EH (cell line): ENCODE measurements around the gene NFIX.
"Not testable (repeated sequence)": the region's sequence is repeated elsewhere in the genome, so short reads cannot be mapped to it uniquely, and the experiment has no call there.

Experiments used
- DNase-seq: peaks from one replicate; pipeline ENCODE4 v3.0.0-alpha.2; 2015; ENCODE audit warnings: low read depth

NFIX gene

DNA sequence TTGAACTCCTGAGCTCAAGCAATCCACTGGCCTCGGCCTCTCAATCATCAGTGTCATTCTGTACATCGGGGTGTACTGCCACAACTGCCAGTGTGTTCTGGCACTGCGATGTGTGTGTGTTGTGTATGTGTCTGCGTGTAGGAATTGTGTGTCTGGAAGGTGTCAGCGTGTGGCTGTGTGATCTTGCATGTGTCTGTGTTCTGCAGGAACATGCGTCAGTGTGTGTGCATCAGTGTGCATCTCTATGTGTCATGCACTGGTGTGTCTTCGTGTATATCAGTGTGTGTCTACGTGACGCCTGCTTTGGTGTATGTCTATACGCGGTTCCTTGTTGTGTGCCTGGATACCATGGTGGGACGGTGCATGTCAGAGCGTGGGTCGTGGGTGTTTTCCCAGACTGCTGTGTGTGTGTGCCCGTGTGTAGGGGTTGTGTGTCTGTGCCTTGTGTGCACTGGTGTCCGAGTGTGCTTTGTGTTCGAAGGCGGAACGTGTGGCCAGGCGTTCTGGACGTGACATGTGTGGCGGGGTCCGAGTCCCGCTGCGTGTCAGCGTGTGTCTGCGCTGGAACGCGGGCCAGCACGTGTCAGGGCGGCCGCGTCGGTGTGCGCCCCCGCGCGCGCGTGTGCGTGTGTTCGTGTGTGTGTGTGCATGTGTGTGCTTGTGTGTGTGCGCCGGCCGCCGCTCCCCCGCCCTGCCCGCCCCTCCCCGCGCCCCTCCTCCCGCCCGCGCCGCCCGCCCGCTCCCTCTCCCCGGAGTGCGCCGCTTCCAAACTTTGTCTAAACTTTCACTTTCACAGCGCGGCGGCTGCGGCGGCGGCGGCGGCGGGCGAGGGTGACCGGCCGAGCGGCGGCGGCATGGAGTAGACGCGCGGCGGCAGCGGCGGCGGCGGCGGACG is at the start of gene NFIX:
NFIX (plus strand) TSS at position 775 of the 895 bp plus-strand sequence. CDS start 363 bp downstream, outside the sequence.
- DNase-seq: peak; percentile 72

DNA sequence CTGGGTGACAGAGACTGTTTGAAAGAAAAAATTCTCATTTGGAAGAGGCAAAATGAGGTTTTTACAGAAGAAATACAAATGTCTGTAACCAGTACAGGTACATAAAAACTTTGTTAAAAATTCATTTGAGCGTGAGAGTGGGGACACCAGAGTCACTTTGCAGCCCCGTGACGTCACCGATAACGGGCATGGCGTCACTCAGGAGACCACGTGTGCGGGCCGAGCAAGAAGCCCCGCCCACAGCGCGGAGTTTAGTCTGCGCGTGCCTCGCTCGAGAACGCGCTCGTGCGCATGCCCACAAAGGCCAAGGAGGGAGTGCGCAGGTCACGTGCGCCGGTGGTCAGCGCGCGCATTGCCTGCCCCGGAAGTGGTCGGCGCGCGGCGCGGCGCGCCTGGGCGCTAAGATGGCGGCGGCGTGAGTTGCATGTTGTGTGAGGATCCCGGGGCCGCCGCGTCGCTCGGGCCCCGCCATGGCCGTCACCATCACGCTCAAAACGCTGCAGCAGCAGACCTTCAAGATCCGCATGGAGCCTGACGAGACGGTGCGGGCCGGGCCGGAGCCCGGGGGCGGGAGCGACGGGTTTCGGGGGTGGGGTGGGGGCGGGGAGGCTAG is 49.7 kb upstream of the NFIX start, which contains the start of gene RAD23A:
RAD23A (plus strand) TSS at position 384 of the 613 bp plus-strand sequence; CDS start at position 471, 87 bp downstream.
- DNase-seq: peak; percentile 97

DNA sequence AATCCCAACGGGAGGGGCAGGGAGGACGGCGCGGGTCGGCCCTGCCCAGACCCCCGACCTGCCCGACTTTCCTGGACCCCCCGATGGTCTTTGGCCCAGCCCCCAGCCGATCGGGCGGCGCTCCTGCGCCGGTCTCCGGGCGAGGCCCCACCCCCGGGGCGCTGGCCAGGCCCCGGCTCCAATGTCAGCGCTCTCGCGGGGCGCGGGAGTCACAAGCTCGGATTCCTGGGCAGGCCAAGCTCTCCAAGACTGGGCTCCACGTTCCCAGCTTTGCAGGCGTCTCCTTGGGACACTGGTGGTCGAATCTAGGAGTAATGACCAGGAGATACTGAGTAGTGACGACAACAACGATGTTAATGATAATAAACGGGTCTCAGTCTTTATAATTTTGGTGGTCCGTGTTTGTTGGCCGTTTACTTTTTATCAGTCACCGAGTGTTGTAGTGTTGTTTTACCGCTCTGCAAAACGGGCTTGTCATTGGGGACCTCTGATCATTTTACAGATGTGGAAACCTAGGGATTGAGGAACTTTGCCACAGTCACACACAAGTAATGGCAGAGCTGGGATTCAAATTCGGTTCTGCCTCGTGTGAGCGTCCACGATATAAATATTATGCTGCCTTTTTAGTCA is 49.1 kb upstream of the NFIX start:
- peak; percentile 87 for DNase-seq

DNA sequence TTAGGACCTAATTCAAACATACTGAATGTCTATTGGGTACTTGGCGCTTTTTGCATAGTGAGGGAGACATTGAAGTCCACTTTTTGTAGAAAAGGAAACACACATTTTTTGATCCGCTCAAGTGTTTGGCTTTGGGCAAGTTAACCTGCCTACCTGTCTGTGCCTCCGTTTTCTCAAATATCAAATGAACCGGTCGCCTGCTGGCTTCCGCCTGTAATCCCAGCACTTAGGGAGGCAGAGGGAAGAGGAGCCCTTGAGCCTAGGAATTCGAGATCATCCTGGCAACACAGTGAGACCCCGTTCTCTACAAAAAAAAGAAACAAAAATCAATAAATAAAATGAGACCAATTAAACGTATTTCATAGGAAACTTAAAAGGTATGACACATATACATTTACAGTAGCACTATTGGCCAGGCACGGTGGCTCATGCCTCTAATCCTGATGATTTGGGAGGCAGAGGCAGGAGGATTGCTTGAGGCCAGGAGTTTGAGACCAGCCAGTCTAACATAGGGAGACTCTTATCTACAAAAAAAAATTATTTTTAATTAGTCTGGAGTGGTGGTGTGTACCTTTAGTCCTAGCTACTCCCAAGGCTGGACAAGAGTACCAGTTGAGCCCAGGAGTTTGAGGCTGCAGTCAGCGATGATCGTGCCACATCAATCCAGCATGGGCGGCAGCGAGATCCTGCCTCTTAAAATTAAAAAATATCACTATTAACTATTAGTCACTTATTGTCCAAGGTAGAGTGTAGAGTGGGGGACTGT is 48.4 kb upstream of the NFIX start:
- no peak for DNase-seq

DNA sequence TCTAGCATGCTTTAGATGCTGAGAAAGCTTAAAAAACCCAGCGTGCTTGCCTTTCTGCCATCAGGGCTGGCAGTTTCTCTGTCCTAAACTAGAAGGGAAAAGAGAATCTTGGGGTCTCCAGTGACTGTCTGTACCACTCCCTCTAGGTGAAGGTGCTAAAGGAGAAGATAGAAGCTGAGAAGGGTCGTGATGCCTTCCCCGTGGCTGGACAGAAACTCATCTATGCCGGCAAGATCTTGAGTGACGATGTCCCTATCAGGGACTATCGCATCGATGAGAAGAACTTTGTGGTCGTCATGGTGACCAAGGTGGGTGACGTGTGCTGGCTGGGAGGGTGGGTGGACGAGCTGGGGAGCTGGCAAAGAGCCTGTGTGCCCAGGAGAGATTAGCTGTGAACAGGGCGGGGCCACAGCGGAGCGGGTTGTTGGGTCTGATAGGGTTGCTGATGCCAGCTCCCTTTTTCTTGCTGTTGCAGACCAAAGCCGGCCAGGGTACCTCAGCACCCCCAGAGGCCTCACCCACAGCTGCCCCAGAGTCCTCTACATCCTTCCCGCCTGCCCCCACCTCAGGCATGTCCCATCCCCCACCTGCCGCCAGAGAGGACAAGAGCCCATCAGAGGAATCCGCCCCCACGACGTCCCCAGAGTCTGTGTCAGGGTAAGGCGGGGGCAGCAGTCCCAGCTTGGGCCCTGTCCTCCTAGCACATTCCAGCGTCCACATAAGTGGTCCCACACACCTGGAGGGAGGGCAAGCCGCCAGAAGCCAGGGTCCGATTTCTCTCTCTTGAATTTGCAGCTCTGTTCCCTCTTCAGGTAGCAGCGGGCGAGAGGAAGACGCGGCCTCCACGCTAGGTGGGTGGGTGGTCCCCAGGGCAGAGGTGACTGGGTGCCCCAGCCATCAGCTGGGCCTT is 47.3 kb upstream of the NFIX start:
- no peak for DNase-seq

DNA sequence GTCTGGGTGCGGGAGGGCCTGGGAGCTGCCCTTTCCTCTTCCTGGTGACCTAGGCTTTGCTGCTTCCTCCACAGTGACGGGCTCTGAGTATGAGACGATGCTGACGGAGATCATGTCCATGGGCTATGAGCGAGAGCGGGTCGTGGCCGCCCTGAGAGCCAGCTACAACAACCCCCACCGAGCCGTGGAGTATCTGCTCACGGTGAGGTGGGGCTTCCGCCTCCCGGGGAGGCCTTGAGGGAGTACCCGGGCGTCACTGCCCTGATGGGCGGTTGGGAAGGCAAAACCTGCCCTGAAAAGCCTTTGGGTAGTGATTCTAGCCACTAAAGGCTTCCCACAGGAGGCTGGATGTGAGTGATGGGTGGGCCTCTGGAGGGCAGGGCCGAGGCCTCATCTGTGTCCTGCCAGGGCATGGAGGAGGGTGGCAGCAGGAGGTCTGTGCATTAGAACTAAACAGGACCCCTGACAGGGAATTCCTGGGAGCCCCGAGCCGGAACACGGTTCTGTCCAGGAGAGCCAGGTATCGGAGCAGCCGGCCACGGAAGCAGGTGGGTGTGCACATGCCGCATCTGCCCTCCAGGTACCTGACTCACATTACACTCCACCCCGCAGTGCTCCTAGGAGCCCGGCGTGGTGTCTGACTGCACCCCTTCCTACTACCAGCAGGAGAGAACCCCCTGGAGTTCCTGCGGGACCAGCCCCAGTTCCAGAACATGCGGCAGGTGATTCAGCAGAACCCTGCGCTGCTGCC is 46.5 kb upstream of the NFIX start:
- no peak for DNase-seq

DNA sequence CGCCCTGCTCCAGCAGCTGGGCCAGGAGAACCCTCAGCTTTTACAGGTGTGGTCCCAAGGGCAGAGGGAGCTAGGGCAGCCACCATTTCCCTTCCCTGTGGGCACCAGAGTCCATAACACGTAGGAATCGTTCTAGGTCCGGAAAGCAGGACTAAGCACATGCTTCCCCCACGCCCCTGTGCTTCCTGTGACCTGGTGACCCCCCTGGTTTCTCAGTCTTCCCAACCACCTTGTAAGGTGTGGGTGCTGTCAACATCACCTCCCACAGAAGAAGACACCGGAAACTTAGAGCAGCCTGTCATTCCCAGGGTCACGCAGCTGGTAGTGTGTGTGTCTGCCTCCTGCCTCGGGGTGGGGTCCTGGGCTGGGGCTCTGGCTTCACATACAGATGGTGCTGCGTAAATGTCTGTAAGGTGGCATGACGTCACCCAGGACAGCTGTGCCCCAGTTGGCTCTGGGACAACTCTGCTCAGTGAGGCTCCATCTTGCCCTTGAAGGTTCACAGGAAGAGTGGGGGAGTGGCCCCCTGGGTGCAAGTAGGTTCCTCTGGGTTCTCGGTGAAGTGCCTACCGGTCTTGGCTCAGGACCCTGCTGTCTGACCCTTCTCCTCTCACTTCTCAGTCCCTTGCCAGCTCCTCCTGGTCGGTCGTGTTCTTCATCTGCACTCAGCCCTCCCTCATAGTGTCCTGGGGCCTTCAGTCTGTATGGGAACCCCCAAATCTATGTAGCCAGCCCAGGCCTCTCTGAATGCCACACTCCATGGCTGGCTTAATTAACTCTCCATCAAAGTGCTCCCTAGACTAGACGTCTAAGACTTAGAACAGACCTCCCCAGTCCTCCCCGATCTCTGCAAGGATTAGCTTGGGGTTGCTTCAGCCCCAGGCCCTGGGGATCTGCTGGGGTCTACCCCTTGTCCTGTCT is 45.7 kb upstream of the NFIX start:
- DNase-seq: no peak

DNA sequence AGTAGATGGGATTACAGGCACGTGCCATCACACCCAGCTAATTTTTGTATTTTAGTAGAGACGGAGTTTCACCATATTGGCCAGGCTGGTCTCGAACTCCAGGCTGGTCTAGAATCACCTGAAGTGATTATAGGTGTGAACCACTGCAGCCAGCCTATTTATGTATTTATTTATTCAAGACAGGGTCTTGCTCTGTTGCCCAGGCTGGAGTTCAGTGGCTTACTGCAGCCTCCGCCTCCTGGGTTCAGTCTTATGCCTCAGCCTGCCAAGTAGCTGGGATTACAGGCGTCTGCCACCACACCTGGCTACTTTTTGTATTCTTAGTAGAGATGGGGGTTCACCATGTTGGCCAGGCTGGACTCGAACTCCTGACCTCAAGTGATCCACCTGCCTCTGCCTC is 43.2 kb upstream of the NFIX start:
- not testable (repeated sequence) for DNase-seq

DNA sequence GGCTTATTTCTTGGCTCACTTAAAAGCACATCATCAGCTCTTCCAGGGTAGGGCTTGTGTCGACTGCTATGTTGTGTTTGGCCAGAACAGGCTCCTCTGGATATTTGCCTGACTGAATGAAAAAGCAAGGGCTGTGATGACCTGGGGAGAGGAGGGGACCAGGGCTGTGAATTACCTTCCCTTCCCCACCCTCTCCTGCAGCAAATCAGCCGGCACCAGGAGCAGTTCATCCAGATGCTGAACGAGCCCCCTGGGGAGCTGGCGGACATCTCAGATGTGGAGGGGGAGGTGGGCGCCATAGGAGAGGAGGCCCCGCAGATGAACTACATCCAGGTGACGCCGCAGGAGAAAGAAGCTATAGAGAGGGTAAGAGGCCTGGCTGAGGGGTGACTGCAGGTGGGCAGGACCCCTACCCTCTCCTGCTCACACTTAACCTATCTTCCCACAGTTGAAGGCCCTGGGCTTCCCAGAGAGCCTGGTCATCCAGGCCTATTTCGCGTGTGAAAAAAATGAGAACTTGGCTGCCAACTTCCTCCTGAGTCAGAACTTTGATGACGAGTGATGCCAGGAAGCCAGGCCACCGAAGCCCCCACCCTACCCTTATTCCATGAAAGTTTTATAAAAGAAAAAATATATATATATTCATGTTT is 42.7 kb upstream of the NFIX start:
- DNase-seq: peak; percentile 88

DNA sequence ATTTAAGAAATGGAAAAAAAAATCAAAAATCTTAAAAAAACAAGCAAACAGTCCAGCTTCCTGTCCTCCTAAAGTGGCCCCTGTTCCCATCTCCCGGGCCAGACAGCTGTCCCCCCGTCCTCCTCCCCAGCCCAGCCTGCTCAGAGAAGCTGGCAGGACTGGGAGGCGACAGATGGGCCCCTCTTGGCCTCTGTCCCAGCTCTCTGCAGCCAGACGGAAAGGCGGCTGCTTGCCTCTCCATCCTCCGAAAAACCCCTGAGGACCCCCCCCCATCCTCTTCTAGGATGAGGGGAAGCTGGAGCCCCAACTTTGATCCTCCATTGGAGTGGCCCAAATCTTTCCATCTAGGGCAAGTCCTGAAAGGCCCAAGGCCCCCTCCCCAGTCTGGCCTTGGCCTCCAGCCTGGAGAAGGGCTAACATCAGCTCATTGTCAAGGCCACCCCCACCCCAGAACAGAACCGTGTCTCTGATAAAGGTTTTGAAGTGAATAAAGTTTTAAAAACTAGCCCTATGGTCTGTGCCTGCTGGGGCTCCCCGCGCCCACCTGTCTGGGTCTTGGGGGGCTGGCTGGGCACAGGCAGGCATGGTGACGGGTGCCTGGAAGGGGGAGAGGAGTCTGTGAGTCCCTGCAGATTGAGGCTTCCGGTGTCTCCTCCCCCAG is 42.0 kb upstream of the NFIX start:
- no peak for DNase-seq

DNA sequence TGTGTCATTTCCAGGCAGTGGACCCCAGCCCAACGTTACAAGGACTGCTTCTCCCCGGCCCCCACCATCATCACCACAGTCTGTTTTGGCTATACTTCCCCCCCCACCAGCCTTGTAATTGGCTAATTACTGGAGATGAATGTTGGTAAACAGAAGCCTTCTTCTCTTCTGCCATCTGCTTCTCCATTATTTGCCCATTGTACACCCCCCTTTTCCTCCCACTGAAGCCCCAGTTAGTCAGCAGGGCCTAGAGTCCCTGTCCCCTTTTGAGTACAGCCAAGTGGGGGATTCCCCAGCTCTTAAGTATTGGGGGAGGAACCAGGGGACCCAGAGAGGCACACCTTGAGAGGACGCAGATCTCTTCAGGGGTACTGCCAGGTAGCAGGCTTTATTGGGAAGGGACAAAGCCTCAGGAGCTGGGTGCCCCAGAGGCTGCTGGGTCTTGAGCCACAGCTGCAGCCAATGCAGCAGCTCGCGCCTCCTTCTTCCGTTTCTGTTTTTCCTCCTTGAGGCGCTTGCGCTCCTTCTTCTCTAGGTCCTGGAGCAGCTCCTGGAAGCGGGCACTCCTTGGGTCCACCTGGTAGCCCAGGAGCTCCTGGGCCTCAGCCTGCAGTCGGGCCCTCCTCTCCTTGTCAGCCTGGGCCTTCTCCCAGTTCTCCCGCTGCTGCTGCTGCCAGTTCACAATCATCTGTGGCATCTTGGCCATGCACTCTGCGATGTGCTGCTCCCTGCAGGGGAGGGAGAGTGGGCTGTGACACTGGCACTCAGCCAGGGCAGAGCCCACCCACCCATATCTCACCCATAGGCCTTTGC is 41.3 kb upstream of the NFIX start:
- no peak for DNase-seq

DNA sequence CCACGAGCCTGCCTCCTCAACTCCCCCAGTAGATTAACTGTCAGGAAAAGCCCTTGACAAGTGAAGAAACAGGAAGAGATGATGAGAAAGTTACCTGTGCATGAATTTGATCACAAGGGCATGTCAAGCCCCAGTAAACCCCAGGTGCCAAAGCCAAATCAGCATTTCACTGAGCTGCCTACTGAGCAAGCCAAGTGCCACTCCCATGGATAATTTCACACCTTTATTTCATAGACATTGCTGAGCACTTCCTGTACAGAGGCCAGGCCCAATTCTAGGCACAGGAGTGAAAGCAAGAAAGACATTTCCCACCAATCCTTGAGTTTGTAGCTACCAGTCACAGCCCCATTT is 40.7 kb upstream of the NFIX start:
- no peak for DNase-seq

DNA sequence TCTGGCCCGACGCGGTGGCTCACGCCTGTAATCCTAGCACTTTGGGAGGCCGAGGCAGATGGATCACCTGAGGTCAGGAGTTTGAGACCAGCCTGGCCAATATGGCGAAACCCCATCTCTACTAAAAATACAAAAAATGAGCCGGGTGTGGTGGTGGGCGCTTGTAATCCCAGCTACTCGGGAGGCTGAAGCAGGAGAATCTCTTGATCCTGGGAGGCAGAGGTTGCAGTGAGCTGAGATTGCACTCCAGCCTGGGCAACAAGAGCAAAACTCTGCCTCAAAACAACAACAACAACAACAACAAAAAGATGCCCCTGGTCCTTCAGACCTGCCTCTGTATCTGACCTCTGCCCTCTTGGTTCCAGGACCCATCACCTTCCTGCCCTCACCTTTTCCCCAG is 39.7 kb upstream of the NFIX start:
- DNase-seq: not testable (repeated sequence)

DNA sequence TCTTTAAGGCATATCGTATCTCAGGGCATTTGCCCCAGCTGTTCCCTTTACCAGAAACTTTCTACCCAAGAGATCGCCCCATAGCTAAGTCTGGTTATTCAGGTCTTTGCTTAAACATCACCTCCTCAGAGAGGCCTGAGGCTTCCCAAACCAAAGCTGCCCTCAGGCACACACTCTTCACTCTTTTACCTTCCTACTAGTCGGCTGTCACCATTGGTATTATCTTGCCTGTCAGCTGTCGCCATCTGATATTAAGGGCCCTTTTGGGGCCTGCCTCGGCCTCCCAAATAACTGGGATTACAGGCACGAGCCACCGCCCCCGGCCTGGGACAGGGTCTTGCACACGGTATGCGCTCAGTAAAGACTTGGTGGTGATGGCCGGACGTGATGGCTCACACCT is 39.3 kb upstream of the NFIX start:
- DNase-seq: no peak

DNA sequence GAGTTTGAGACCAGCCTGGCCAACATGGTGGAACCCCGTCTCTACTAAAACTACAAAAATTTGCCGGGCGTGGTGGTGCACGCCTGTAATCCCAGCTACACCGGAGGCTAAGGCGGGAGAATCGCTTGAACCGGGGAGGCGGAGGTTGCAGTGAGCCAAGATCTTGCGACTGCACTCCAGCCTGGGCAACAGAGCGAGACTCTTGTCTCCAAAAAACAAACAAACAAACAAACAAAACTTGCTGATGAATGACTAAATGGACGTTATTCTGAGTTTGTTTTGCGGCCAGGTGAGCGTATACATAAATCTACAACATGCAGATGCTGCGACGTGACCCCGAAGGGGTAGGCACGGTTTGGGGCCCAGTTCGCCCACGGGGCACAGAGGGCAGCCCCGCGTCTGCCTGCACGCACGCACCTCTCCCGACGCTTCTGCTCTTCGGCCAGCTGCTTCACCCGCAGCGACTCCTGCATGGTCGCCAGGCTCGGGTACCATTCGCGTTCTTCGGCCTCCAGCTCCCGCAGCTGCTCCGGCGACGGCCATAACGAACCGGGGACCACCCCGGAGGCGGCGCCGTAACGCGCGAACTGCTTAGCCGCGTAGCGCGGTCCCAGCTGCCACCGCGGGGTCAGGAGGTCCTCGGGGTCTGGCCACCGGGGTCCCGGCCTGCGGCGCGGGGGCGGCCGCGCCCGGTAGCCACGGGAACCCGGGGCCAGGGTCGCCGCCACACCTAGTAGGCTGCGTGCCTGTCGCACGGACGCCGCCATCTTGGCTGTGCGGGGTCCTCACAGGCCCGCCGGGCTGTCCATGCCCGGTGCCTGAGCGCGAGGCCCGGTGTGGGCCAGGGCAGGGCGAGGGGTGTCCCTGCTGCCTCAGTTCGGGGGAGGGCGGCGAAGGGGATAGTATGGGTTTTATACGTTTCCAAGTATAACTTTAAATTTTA is 38.6 kb upstream of the NFIX start, which contains the start of gene GADD45GIP1:
GADD45GIP1 (minus strand) TSS at position 778 of the 943 bp plus-strand sequence; CDS start at position 767, 11 bp downstream.
- DNase-seq: peak; percentile 80

DNA sequence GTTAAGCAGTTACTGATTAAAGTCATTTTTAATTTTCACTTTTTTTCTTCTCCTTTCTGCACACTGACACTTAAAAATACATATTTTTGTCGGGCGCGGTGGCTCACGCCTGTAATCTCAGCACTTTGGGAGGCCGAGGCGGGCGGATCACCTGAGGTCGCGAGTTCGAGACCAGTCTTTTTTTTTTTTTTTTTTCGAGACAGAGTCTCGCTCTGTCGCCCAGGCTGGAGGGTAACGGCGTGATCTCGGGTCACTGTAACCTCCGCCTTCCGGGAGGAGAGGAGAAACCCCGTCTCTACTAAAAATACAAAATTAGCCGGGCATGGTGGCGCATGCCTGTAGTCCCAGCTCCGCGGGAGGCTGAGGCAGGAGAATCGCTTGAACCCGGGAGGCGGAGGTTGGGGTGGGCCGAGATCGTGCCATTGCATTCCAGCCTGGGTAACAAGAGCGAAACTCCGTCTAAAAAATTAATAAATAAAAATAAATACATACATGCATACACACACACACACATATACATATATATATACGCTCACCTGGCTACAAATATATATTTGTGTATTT is 37.8 kb upstream of the NFIX start:
- DNase-seq: not testable (repeated sequence)
